HG03060 (cell line): Measurements from ENCODE around the gene RSPH10B2.
A peak's percentile ranks its signal among the peaks of the same experiment; 100 is the strongest.
"Not testable (repeated sequence)": the region's sequence is repeated elsewhere in the genome, so short reads cannot be mapped to it uniquely, and the experiment has no call there.

ENCODE experiments used
- ATAC-seq: cut with Tn5 transposase; IDR thresholded peaks from one replicate; pipeline ENCODE4 v1.9.1; 2021; ENCODE audit warnings: low read depth, moderate number of reproducible peaks; ENCODE audit not compliant: unreplicated experiment

The RSPH10B2 gene

DNA sequence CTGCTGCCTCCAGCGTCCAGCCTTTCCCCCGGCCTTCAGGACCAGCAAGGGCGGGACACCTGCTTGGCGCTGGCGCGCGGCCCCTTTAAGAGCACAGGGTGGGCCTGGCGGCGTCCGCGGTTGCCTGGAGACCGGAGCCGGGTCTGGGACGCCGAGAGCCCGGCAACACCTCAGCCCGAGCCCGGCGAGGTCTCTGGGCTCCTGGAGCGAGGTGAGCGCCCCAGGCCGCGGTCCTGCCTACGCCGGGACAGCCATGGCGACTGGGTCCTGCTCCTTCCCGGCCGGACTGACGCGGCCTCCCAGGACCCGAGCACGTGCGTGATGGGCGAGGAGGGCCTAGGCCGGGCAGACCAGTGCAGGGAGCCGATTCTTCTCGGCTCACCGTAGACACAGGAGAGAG, at the start of gene RSPH10B2:
Gene RSPH10B2 (plus strand): TSS at position 140 of the 400 bp plus-strand sequence. CDS start 3,575 bp downstream, outside the sequence.
- ATAC-seq: not testable (repeated sequence)

DNA sequence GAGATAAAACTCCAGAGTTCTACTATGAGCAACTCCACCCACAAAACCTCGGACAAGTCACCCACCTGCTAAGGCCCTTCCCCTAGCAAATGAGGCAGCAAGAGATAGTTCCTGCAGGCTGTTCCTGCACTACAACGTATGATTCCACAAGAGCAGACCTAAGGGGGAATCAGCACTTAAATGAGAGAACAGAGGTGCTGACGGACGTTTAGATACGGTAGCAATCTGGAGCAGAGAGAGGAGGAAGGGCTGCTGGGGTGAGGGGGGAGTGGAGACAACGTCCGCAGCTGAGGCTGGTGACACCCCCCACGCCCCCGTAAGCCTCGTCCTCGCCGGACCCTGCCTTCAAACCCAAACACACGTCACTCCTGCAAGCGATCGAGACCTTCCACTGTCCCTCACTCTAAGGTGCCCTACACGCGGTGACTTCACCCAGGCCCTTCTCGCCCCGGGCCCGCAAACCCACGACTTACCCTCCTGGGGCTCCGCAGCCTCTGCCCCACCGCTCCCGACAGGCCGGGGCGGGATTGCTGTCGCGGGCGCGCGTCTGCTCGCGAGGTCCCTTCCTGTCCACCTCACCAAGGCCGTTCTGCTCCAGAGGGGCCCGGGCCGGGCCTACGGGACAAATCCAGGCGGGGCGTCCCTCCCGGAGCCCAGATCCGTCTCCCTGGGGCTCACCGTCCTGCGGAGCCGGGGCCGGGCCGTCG, 47.8 kb upstream of the RSPH10B2 start:
- no peak for ATAC-seq

DNA sequence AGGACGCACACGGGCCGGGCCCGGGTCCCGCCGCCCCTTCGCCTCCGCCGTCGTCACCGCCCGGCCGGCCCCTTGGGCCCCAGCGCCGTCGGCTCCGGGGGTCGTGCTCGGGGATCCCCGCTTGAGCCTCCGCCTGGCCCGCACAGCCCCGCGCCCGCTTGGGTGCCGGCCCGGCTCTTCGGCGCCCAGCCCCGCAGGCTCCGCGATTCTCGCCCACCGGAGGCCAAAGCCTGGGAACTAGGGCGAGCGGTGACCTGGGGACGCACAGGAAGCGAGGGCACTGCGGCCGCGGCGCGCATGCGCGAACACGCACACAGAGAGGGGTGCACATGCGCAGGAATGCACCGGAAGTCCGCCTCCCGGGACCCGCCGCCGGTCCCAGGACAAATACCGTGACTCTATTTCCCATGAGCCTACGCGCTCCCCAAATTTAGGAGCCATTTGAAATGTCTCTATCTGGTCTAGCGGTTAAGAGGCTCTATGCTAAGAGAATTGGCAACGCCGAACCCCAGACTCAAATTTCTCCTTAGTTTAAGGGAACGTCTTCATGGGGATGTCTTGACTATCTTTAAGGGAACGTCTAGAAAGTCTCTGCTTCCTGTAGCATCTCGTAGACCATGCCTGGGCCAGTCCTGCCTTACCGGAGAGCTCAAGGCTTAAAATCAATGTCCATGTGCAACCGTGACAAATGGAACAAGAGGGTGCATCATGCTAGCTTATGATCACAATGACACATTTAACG, 47.1 kb upstream of the RSPH10B2 start, which contains the start of gene ZNF12:
Gene ZNF12 (minus strand): TSS at position 282 of the 742 bp plus-strand sequence. CDS start 1,774 bp downstream, outside the sequence.
- peak; percentile 81 for ATAC-seq

DNA sequence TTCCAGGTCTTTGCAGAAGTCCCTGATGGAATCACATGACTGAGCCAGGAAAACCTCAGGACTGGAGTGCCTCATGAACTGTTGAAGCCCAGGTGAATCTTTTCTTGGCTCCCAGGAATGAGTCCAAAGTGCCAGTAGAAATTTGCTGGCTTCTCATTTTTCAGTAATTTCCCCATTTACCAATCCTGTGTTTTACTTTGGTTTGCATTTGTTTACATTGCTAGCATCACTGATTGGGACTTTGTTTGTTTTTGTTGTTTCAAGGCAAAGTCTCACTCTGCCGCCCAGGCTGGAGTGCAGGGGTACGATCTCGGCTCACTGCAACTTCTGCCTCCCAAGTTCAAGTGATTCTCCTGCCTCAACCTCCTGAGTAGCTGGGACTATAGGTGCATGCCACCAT, 45.6 kb upstream of the RSPH10B2 start:
- ATAC-seq: no peak

DNA sequence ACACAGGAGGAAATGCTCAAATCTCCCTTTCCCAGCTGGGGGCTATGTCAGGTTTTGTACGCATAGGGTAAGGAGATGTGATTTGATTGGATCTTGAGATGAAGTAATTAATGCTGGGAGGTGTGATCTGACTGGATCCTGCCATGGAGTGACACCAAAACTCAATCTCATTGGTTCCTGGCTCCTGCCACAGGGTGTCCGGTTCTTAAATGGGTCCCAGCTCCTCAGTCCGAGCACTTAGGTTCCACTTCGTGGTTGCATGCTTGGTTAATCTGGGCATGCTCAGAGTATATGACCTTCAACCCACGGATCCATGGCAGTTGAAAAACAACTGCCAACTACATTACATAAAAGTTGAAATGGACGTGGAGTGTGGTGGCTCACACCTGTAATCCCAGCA, 44.1 kb upstream of the RSPH10B2 start:
- no peak for ATAC-seq

DNA sequence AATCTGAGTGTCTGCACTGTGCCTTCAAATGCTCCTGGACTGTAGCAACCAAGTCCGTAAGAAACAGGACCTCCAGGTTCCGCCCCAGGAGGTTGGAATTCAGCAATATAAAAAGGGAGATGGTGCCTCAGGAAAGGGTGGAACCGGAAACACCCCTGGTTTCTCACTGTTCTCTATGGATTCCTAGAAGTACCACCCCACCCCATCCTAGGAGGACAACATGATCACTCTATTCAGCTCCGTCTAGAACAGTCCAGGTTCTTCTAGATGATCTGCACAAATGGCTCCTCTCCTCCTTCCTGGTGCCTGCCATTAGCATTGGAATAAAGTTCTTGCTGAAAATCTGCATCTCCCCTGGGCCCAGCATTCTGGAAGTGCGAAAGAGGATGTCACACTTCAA, 39.5 kb upstream of the RSPH10B2 start:
- ATAC-seq: no peak

DNA sequence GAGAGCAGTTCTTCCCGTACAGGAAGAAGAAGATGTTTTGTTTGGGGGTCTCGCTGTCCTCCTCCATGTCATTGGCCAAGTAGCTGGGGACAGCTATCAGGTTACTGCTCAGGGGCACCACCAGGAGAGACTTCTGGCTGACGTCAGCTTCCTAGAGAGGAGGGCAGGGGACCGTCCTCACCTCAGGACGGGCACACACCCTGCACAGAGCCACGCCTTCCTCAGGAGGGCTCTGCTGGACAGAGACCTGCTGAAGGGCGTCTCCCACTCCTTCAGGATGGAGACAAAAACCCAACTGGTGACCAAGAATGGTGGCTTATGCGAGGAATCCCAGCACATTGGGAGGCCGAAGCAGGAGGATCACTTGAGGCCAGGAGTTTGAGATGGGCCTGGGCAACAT, 38.0 kb upstream of the RSPH10B2 start:
- ATAC-seq: not testable (repeated sequence)

DNA sequence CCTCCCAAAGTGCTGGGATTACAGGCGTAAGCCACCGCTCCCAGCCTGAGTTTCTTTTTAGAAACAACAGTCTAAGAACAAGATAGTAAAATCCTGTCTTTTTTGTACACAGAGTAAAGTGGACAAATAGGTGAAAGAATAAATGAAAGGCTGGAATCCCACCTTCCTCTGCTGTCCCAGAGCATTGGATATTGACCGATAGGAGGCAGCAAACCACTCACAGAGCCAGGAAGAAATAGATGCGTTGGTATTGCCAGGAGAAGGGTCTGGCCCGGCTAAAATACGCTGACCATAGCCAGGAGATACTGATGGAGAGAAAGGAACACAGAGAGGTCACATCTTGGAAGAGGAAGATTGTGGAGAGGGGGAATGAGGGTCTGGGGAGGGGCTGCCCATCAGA, 35.8 kb upstream of the RSPH10B2 start:
- no peak for ATAC-seq

DNA sequence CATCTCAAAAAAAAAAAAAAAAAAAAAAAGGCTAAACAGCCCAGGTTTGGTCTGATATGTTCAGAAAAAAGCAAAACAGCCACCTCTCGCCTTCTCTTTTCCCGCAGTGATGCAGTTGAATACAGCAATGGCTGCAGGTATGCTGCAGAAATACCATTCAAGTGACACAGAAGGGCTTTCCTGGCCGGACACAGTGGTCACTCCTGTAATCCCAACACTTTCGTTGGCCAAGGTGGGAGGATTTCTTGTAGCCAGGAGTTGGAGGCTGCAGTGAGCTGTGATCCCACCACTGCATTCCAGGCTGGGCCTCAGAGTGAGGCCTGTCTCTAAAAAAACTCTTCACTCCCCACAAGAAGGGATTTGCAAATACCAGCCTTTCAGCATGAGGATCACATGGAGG, 29.6 kb upstream of the RSPH10B2 start:
- not testable (repeated sequence) for ATAC-seq

DNA sequence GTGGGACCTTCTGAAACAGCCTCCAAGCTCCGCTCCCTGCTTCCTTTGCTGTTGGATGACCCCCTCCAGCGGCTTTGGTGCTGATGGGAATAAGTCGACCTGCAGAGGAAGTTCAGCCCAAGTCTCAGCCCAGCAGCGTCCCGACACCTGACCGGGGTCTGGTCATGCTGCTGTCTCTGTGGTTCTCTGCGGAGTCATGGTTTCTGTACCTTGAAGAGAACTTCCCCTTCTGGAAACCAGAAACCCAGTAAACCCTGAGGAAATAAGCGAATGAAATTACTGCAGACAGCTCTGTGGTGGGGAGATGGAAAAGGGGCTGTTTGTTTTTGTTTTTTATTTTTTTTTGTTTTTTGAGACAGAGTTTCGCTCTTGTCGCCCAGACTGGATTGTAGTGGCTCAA, 28.9 kb upstream of the RSPH10B2 start:
- ATAC-seq: peak; percentile 49

DNA sequence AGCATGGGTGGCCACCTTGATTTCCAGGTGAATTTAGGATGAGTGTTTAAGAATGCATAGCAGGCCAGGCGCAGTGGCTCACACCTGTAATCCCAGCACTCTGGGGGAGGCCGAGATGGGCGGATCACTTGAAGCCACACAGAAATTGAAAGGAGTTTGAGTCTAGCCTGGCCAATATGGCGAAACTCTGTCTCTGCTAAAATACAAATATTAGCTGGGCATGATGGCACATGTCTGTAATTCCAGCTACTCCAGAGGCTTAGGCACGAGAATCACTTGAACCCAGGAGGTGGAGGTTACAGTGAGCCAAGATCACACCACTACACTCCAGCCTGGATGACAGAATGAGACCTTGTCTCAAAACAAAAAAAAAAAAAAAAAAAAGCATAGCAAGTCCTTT, 27.6 kb upstream of the RSPH10B2 start:
- not testable (repeated sequence) for ATAC-seq

DNA sequence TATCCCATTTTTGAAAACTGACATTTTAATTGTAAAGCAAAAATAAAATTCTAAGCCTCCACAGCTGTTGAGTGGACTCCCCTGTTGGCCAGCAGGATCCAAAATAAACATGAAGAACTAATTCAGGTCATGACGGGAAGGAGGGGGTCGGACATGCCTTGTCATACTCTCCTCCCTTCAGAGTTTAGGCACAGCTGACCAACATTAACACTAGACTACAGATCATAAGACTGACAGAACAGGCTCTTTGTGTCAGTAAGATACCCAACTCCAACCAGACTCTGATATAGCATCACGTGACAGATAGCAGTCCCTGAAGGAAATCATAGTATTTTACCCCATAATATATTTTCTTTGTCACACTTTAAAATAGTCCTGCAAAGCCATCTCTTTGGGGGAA, 26.2 kb upstream of the RSPH10B2 start:
- ATAC-seq: no peak

DNA sequence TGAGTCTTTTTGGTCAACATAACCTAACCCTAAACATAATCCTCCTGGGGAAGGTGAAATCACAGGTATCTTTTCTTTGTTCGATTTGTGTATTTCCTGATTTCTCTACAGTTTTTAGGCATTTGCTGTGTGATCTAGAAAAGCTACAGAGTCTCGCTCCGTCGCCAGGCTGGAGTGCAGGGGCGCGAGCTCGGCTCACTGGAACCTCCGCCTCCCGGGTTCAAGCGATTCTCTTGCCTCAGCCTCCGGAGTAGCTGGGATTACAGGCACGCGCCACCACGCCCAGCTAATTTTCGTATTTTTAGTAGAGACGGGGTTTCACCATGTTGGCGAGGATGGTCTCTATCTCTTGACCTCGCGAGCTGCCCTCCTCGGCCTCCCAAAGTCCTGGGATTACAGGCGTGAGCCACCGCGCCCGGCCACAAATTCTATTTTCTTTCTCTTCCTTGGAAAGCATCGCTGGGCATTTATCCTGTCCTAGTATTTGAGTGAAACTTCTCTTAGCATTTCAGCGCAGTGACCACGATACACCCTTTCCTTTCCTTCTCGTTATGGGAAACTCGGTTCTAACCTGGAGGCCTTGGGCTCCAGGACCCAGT, 24.9 kb upstream of the RSPH10B2 start:
- ATAC-seq: not testable (repeated sequence)

DNA sequence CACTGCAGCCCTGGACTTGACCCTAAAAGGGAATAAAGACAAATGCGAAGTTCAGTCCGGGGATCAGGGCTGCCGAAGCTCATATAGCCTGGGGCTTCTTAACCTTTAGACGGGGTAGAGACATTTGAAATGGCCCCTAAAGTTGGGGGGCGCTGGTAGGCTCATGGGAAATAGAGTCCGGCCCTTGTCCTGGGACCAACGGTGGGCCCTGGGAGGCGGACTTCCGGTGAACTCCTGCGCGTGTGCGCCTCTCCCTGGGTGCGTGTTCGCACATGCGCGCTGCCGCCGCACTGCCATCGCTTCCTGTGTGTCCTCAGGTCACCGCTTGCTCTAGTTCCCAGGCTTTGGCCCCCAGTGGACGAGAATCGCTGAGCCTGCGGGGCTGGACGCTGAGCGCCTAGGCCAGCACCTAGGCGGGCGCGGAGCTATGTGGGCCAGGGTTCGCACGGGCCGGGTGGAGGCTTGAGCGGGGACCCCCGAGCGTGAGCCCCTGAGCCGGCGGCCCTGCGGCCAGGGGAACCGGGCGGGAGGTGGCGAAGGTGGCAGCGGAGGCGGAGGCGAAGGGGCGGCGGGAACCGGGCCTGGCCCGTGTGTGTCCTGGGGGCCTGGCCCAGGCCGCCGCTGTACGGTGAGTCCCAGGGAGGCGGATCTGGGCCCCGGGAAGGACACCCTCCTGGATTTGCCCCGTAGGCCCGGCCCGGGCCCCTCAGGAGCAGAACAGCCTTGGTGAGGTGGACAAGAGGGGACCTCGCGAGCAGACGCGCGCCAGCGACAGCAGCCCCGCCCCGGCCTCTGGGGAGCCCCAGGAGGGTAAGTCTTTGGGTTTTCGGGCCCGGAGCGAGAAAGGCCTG, 24.2 kb upstream of the RSPH10B2 start:
- ATAC-seq: peak; percentile 78

DNA sequence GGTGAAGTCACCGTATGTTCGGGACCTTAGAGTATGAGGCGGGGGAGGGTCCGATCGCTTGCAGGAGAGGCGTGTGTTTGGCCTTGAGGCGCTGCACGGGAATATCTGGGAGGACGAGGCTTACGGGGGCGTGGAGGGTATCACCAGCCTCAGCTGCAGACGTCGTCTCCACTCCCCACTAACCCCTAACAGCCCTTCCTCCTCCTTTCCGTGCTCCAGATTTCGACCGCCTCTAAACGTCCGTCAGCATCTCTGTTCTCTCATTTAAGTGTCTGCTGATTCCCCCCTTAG, 23.6 kb upstream of the RSPH10B2 start:
- ATAC-seq: no peak

DNA sequence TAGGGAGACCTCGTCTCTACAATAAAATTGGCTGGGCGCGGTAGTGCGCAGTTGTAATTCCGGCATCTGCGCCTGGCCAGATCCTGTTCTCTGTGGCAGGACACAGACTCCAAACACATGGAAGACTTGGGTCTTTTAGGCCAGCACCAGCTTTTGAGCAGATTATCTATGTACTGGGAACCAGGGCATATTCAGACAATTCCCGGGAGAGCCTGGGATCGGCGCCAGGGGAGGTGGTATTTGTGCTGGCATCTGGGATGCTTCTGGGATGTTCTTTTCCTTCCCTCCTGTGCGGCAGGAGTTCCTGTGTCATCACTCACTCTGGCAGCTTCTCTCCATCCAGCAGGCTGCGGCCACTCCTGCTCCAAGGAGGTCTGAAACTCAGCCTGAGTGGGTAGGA, 15.5 kb upstream of the RSPH10B2 start:
- ATAC-seq: not testable (repeated sequence)

DNA sequence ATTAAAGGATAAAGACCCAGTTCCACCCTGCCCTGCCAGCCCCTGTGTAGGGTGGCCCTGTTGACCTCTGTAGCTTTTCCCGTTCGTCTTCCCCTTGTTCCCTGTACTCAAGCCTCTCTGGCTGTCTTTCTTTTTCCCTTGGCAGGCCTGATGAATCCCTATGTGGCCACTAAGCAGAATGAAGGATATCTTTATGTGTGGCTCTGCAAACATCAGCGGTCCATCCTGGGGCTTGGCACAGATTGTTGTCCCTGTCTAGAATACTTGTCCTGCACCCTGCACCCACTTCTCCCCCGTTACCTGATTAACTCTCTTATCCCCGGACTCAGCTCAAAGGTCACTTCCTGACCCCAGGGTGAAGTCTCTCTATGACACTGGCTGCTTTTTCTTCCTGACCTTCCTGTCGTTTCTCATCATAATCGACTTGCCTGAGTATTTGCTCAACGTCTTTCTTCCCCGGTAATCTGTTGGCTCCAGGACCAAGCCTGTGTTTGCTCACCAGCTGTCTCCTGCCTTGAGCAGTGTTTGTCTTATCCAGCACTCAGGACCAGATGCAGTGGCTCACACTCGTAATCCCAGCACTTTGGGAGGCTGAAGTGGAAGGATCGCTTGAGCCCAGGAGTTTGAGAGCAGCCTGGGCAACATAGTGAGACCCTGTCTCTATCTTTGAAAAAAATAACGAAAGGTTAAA, 9.3 kb upstream of the RSPH10B2 start:
- ATAC-seq: not testable (repeated sequence)

DNA sequence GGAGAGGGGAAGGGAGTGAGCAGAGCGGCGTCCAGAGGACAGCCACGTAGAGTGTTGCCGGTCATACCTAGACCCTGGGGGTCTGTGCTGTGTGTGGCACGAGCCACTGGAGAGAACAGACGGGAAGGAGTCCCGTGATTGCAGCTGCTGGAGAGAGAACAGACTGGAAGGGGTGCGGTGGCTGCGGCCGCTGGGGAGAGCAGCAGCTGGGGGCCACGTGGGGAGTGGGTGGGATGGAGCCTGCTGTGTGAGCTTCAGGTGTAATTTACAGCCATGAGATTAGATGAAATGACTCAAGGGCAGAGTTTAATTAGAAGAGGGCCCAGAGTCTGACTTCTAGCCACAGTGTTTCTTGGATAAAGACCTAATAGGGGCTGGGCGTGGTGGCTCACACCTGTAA, 4.6 kb upstream of the RSPH10B2 start:
- ATAC-seq: not testable (repeated sequence)

DNA sequence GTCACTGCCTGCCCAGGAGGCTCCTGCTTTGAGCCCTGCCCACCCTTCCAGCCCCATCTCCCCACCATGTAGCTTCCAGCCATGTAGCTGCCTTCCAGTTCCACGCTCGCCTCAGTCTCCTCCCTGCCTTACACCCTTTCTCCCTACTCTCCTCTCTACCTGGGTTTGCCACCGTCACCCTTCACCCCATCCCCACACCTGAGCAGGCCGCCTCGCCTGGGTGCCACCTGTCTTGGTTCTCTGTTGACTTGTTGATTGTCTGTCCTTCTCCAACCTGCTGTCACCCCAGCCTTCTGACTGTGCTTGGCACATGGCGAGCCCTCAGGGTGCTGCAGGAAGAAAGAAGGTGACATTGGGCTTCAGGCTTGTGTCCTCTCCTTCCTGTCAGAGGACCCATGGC, 3.7 kb upstream of the RSPH10B2 start:
- ATAC-seq: not testable (repeated sequence)

DNA sequence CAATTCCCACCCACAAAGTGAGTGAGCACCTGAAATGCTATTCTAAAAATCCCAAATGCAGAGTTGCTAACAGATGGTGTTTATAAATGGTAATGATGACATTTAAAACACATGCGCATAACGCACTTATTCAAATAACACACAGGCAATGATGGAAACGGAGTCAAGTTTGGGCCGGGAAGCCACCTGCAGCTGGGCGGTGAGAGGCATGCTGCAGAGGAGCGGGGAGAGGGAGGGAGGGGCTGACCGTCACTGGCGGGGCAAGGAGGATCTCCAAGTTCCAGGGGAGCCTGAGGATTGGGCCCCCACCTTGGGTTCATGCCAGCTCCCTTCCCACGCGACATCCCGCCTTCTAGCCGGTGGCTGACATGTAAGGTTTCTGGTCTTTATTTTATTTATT, 7.3 kb downstream of the RSPH10B2 start:
- not testable (repeated sequence) for ATAC-seq
